ENCODE data around the gene CTSD. TPM values are rescaled to one million over a fixed set of nuclear protein-coding genes. Genes with fewer than 3 reads are reported as not detected.

The CTSD gene
- total and polyA plus RNA-seq, 2 experiments from 2014 or later = 67.1 to 251 TPM

GRCh38 chr11:1776331-1776851, 12.7 kb upstream of the CTSD start (continued):
- TF ChIP-seq REST (IDR thresholded peaks at IDR 0.05; ENCODE audit: unreplicated experiment) (no peak), CREB1 (CRISPR knock-in tag; IDR thresholded peaks at IDR 0.05; ENCODE audit: low read depth) (no peak), CTCF (conservative IDR thresholded peaks at IDR 0.05; ENCODE audit: low read depth in 2 of 2) (no peak)

- H4K20me1 ChIP-seq (replicated peaks; ENCODE audit: insufficient read depth) = no peaks in the 10 kb centered on the region
- peaks cover 11% of the 10 kb centered on the region; the same call in 1 of the 2 replicates for H3K4me1 ChIP-seq (ENCODE audit: insufficient read depth)
- DNase-seq (ENCODE audit: low spot score) (no peak), ATAC-seq (no peak)
- no peaks in the 10 kb centered on the region for H3F3A ChIP-seq (replicated peaks; ENCODE audit: low read depth)
- peaks cover 2% of the 10 kb centered on the region; the same call in 2 of the 3 replicates for H3K36me3 Mint-ChIP-seq (ENCODE audit: low read depth)
- no peaks in the 10 kb centered on the region for H3K27me3 ChIP-seq (ENCODE audit: insufficient read depth)
- peaks cover 20% of the 10 kb centered on the region for H3K4me1 Mint-ChIP-seq
- no peak overlapping the region for H2AFZ ChIP-seq
- no peak overlapping the region for H3K4me2 ChIP-seq
- H3K27me3 Mint-ChIP-seq (ENCODE audit: insufficient read depth, low read depth, poor library complexity) = peaks cover 21% of the 10 kb centered on the region
- H3K9me2 ChIP-seq (ENCODE audit: insufficient read depth) = peaks cover 4% of the 10 kb centered on the region; the same call in 1 of the 2 replicates
- H3K79me2 ChIP-seq (replicated peaks; ENCODE audit: insufficient read depth) = no peaks in the 10 kb centered on the region
- no peaks in the 10 kb centered on the region for H3K36me3 ChIP-seq (ENCODE audit: insufficient read depth)
- no peak overlapping the region for H3K4me3 ChIP-seq
- no peak overlapping the region for H3K27ac Mint-ChIP-seq
- H3K27ac ChIP-seq (ENCODE audit: low read depth) = no peak overlapping the region
- peaks cover 4% of the 10 kb centered on the region; the same call in 2 of the 3 replicates for H3K9me3 Mint-ChIP-seq
- H3K4me3 Mint-ChIP-seq = no peak overlapping the region
- TF ChIP-seq ZNF462 (CRISPR knock-in tag; IDR thresholded peaks at IDR 0.05) = no peak
- no peak for TF ChIP-seq REST (IDR thresholded peaks at IDR 0.05; ENCODE audit: unreplicated experiment)
- TF ChIP-seq STAT1 (IDR thresholded peaks at IDR 0.05; ENCODE audit: unreplicated experiment) = no peak
- no peak for TF ChIP-seq NANOG (IDR thresholded peaks at IDR 0.05; ENCODE audit: borderline replicate concordance)
- no peak for TF ChIP-seq ETS1 (IDR thresholded peaks at IDR 0.05)
- no peak for TF ChIP-seq CREB1 (CRISPR knock-in tag; IDR thresholded peaks at IDR 0.05; ENCODE audit: low read depth)
Measured at GRCh38 chr11:1774886-1775285, 11.2 kb upstream of the CTSD start.

All from GM23338 (cell line).